PC-3 (cell line): ENCODE measurements around the gene GRHPR. TPM values are rescaled to one million over a fixed set of nuclear protein-coding genes. Genes with fewer than 3 reads are reported as not detected.

Source experiments
- ATAC-seq: fragments of 200-7000 bp; cut with Tn5 transposase; 2 replicates; pipeline ENCODE4 v1.9.1; 2020; ENCODE audit warnings: mild to moderate bottlenecking, moderate library complexity
- BruUV-seq: library from RNA; stranded (reverse); fragments of 400-500 nt; replicated peaks from 2 replicates; lab custom pipeline; 2021; lab: Mats Ljungman, UMichigan
- CTCF ChIA-PET: fragments of 300-600 bp; sonication (Branson Sonifier 250); formaldehyde crosslinking; loops from one replicate; lab custom pipeline; 2022; ENCODE audit warnings: antibody characterized with exemption; lab: Charles Lee
- POLR2A ChIA-PET: fragments of 300-600 bp; sonication (Branson Sonifier 250); formaldehyde crosslinking; loops from one replicate; lab custom pipeline; 2022; ENCODE audit warnings: antibody characterized with exemption; ENCODE audit not compliant: unreplicated experiment; lab: Charles Lee
- DNase-seq: peaks from one replicate; pipeline ENCODE4 v3.0.0-alpha.2; 2015
- H2AFZ ChIP-seq: fragments of 300-600 bp; sonication (generic); 2 replicates; pipeline ENCODE4 v1.6.0; 2016; ENCODE audit warnings: antibody characterized with exemption, low read length
- H3F3A ChIP-seq: fragments of 300-600 bp; sonication (generic); one replicate; pipeline ENCODE4 v1.6.0; 2017; ENCODE audit warnings: antibody characterized with exemption, low read length, control low read depth, mild to moderate bottlenecking; ENCODE audit not compliant: unreplicated experiment
- H3K27ac ChIP-seq: fragments of 300-600 bp; sonication (generic); 2 replicates; pipeline ENCODE4 v1.5.1; 2016; ENCODE audit warnings: mild to moderate bottlenecking, low read length
- H3K27me3 ChIP-seq: fragments of 300-600 bp; sonication (generic); 2 replicates; pipeline ENCODE4 v1.6.1; 2016; ENCODE audit warnings: low read length, mixed read lengths
- H3K36me3 ChIP-seq: fragments of 300-600 bp; sonication (generic); 2 replicates; pipeline ENCODE4 v1.6.1; 2016; ENCODE audit warnings: low read depth, mixed run types, low read length, mixed read lengths
- H3K4me1 ChIP-seq: fragments of 300-600 bp; sonication (generic); 2 replicates; pipeline ENCODE4 v1.5.1; 2016; ENCODE audit warnings: low read length; ENCODE audit not compliant: insufficient read depth
- H3K4me2 ChIP-seq: fragments of 300-600 bp; sonication (generic); 2 replicates; pipeline ENCODE4 v1.6.0; 2016; ENCODE audit warnings: low read length
- H3K4me3 ChIP-seq: fragments of 300-600 bp; sonication (generic); 2 replicates; pipeline ENCODE4 v1.5.1; 2016; ENCODE audit warnings: mild to moderate bottlenecking, low read length, mixed read lengths
- H3K79me2 ChIP-seq: fragments of 300-600 bp; sonication (generic); 2 replicates; pipeline ENCODE4 v1.6.1; 2017; ENCODE audit warnings: low read length, mixed read lengths
- H3K9ac ChIP-seq: fragments of 300-600 bp; sonication (generic); 2 replicates; pipeline ENCODE4 v1.6.0; 2016; ENCODE audit warnings: mild to moderate bottlenecking, low read length
- H3K9me2 ChIP-seq: fragments of 300-600 bp; sonication (generic); replicated peaks from 2 replicates; pipeline ENCODE4 v1.6.1; 2016; ENCODE audit warnings: mixed run types, low read length, mixed read lengths
- H3K9me3 ChIP-seq: fragments of 300-600 bp; sonication (generic); 2 replicates; pipeline ENCODE4 v1.6.1; 2016; ENCODE audit warnings: low read length, mixed read lengths
- H4K20me1 ChIP-seq: fragments of 300-600 bp; sonication (generic); 2 replicates; pipeline ENCODE4 v1.6.1; 2016; ENCODE audit warnings: low read length, mixed read lengths
- EZH2 ChIP-seq: fragments of 300-600 bp; sonication (generic); IDR thresholded peaks from one replicate; pipeline ENCODE4 v1.6.1; 2017; ENCODE audit warnings: antibody characterized with exemption, mild to moderate bottlenecking, low read length; ENCODE audit not compliant: unreplicated experiment
- EZH2phosphoT487 ChIP-seq: fragments of 300-600 bp; sonication (generic); IDR thresholded peaks from 2 replicates; pipeline ENCODE4 v1.6.1; 2018; ENCODE audit warnings: mild to moderate bottlenecking, antibody characterized with exemption, low read length, borderline replicate concordance
- intact Hi-C: fragments of 100-400 bp; cut with micrococcal nuclease; formaldehyde crosslinking; loops from 2 replicates; pipeline ENCODE4 v1.9.0; 2023
- total RNA-seq: library from RNA; depleted of rRNA; stranded (reverse); fragments of >200 nt; gene quantifications from 2 replicates; pipeline ENCODE4 v1.2.3, GENCODE V29; 2014
- TF ChIP-seq, protein P1 (sequence below): fragments of 300-600 bp; sonication (generic); conservative IDR thresholded peaks from 2 replicates; pipeline ENCODE4 v1.5.1; 2017; ENCODE audit warnings: antibody characterized with exemption, low read depth, mild to moderate bottlenecking, low read length

Gene GRHPR
- total RNA-seq, 1 experiment from 2014 or later, result 84.1 TPM

GRCh38 chr9:37464006-37464405 lies 41.5 kb downstream of the GRHPR start:
- Histone ChIP-seq H3K27me3 (no peaks in the 10 kb centered on the region), H3K4me3 (peak overlapping the region; percentile 97), H3F3A (no peaks in the 10 kb centered on the region), H3K9me2 (no peaks in the 10 kb centered on the region), H3K4me2 (peak overlapping the region; percentile 99), H3K36me3 (no peaks in the 10 kb centered on the region), H4K20me1 (peaks cover 10% of the 10 kb centered on the region; the same call in 1 of the 2 replicates), H3K4me1 (peaks cover 13% of the 10 kb centered on the region), H3K27ac (no peak overlapping the region), H2AFZ (no peak overlapping the region), H3K79me2 (peaks cover 57% of the 10 kb centered on the region), H3K9ac (peak overlapping the region; percentile 93), H3K9me3 (no peaks in the 10 kb centered on the region)
- no TSS peak for BruUV-seq
- CTCF ChIA-PET, result no interaction called here
- no peak for DNase-seq
- intact Hi-C loops, result no loop called here
- no peak for TF ChIP-seq EZH2phosphoT487
- TF ChIP-seq, protein P1, sequence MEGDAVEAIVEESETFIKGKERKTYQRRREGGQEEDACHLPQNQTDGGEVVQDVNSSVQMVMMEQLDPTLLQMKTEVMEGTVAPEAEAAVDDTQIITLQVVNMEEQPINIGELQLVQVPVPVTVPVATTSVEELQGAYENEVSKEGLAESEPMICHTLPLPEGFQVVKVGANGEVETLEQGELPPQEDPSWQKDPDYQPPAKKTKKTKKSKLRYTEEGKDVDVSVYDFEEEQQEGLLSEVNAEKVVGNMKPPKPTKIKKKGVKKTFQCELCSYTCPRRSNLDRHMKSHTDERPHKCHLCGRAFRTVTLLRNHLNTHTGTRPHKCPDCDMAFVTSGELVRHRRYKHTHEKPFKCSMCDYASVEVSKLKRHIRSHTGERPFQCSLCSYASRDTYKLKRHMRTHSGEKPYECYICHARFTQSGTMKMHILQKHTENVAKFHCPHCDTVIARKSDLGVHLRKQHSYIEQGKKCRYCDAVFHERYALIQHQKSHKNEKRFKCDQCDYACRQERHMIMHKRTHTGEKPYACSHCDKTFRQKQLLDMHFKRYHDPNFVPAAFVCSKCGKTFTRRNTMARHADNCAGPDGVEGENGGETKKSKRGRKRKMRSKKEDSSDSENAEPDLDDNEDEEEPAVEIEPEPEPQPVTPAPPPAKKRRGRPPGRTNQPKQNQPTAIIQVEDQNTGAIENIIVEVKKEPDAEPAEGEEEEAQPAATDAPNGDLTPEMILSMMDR, result no peak
- TF ChIP-seq EZH2, result no peak
- no peak for ATAC-seq
- POLR2A ChIA-PET, result no interaction called here

DNA sequence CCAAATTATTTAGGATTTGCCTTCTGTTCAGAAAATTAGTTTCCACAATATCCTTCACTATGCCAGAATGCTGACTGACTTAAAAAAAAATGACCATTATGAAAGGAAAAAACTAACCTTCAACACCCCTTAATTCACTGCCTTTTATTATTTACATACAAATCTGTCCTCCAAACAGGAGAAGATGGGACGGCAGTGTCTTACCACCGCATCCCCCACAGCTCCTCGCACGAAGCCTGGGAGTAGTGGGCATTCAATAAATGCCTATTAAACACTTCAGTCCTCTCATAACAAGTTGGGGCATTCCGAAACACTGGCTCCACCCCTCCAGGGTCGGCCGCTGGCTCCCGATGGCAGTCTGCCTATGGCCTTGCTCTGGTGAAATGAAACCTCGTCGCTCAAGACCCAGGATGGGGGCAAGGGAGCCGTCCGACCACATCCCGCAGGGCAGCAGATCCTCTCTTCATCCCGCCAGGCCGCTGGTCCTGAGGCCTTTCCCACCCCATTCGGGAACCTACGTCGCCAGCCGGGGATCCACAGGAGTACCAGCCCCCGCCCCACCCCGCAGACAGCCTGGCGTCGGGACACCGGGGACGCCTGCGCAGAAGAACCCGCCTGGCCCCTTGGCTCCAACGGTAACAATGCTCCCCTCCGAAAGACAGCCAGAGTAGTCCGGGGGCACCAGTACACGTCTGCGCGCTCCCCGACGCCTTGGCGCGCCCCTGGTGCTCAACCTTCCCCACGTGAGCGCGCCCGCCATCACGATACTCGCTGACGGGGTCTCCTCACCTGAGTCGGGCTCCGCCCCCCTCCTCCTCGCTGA lies 42.1 kb downstream of the GRHPR start:
- peak; percentile 45 for ATAC-seq
- Histone ChIP-seq H4K20me1 (peaks cover 10% of the 10 kb centered on the region; the same call in 1 of the 2 replicates), H3K27me3 (no peaks in the 10 kb centered on the region), H3K9ac (peak overlapping the region; percentile 93), H2AFZ (peak overlapping the region; percentile 87), H3K4me3 (peak overlapping the region; percentile 97), H3K79me2 (peaks cover 52% of the 10 kb centered on the region), H3K36me3 (no peaks in the 10 kb centered on the region), H3K9me3 (no peaks in the 10 kb centered on the region), H3K4me2 (peak overlapping the region; percentile 99), H3K27ac (peak overlapping the region; percentile 87), H3K4me1 (peaks cover 13% of the 10 kb centered on the region), H3F3A (no peaks in the 10 kb centered on the region), H3K9me2 (no peaks in the 10 kb centered on the region)
- POLR2A ChIA-PET, result no interaction called here
- peak; percentile 42 for DNase-seq
- BruUV-seq, result TSS peak; percentile 47
- TF ChIP-seq, protein P1, result no peak
- TF ChIP-seq EZH2, result no peak
- TF ChIP-seq EZH2phosphoT487, result no peak
- intact Hi-C loops, result no loop called here
- CTCF ChIA-PET, result interaction anchor here (0.8 kb wide), 1 partner anchor 344 kb away, joined by 3 read pairs; the partner anchor contains the start of gene ZCCHC7
